ENCODE measurements around the gene RGS9. TPM values are rescaled to one million over a fixed set of nuclear protein-coding genes. Genes with fewer than 3 reads are reported as not detected.

The RGS9 gene
- total RNA-seq, 2 experiments from 2014 or later: 13.7 to 26.4 TPM

DNA sequence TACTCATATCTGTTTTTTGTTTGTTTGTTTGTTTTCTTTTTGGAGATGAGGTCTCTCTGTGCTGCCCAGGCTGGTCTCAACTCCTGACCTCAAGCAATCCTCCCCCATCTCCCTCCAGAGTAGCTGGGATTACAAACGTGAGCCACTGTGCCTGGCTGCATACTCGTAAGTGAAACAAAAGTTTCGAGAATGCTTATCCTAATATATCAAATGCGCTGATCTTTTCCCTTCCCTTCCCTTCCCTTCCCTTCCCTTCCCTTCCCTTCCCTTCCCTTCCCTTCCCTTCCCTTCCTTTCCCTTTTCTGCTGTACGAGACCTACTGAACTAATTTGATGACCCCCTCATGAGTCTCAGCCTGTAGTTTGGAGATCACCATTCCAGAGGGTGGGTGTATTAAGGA, 122.1 kb downstream of the RGS9 start:
- Histone ChIP-seq H3K4me1 (ENCODE audit: insufficient read depth, low read length, poor library complexity, severe bottlenecking) (no peaks in the 10 kb centered on the region), H3K27ac (ENCODE audit: low read depth, low read length, poor library complexity, severe bottlenecking) (no peak overlapping the region), H3K36me3 (ENCODE audit: insufficient read depth, low read length) (no peaks in the 10 kb centered on the region)

DNA sequence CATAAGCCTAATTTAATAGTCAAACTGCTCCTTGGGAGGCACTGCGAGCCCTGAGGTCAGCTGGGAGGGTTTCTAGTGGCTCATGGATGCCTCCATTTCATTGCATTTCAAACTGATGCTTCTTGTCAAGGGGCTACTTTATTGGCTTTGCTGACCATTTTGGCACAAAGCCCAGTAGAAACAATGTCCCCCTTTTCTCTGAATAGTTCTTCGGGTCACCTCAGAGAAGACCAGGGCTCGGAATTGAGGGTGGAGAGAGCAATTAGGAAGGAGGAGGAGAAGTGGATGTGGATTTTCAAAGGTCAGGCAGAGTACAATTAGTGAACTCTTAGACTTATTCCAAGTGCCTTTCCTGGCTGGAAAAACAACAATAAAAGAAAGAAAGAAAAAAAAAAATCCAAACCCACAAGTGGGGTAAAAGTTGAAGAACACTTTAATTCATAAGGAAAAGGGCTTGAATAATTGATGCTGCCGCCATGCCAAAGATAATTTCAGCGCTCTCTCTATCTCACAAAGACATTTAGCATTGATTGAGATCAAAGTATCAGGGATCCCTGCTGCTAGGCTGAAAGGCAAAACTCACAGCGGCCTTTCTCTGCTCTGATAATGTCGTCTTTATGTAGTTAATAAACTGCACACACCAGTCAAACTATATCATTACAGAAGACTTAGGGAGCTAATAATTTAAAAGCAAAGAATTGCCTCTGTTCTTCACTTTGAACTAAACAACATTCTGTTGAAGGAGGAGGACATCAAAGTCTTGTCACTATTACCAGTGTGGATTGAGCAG, 122.7 kb downstream of the RGS9 start:
- H3K9me2 ChIP-seq (ENCODE audit: insufficient read depth, low read length): no peaks in the 10 kb centered on the region
- H3K4me2 ChIP-seq (ENCODE audit: low read length): no peak overlapping the region
- H4K20me1 ChIP-seq (ENCODE audit: insufficient read depth, low read length): no peaks in the 10 kb centered on the region
- H3K4me3 ChIP-seq (ENCODE audit: low read depth, low read length, poor library complexity, severe bottlenecking): no peak overlapping the region
- H3K36me3 ChIP-seq (ENCODE audit: insufficient read depth, low read length): no peaks in the 10 kb centered on the region
- no peak overlapping the region for H2AFZ ChIP-seq (ENCODE audit: low read length)
- H3K4me1 ChIP-seq (ENCODE audit: insufficient read depth, low read length, poor library complexity, severe bottlenecking): no peaks in the 10 kb centered on the region
- no TSS peak for BruUV-seq (replicated peaks)
- intact Hi-C loops (cut with micrococcal nuclease; ENCODE audit: unreplicated experiment): no loop called here
- TF ChIP-seq, protein P1, sequence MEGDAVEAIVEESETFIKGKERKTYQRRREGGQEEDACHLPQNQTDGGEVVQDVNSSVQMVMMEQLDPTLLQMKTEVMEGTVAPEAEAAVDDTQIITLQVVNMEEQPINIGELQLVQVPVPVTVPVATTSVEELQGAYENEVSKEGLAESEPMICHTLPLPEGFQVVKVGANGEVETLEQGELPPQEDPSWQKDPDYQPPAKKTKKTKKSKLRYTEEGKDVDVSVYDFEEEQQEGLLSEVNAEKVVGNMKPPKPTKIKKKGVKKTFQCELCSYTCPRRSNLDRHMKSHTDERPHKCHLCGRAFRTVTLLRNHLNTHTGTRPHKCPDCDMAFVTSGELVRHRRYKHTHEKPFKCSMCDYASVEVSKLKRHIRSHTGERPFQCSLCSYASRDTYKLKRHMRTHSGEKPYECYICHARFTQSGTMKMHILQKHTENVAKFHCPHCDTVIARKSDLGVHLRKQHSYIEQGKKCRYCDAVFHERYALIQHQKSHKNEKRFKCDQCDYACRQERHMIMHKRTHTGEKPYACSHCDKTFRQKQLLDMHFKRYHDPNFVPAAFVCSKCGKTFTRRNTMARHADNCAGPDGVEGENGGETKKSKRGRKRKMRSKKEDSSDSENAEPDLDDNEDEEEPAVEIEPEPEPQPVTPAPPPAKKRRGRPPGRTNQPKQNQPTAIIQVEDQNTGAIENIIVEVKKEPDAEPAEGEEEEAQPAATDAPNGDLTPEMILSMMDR (conservative IDR thresholded peaks at IDR 0.05; ENCODE audit: low read length): no peak
- TF ChIP-seq EZH2phosphoT487 (IDR thresholded peaks at IDR 0.05; ENCODE audit: borderline replicate concordance, low read depth, low read length): no peak
- no peak overlapping the region for H3K27ac ChIP-seq (ENCODE audit: low read depth, low read length, poor library complexity, severe bottlenecking)
- no peak for DNase-seq (ENCODE audit: low spot score)
- no peaks in the 10 kb centered on the region for H3K9me3 ChIP-seq (ENCODE audit: low read length)
- ChIA-PET POLR2A (no interaction called here), CTCF (ENCODE audit: unreplicated experiment) (no interaction called here)
- H3K79me2 ChIP-seq (ENCODE audit: insufficient read depth, low read depth, low read length): no peaks in the 10 kb centered on the region

More for the DNA sequence above, 122.1 kb downstream of the RGS9 start:
- no peak overlapping the region for H2AFZ ChIP-seq (ENCODE audit: low read length)
- intact Hi-C loops (cut with micrococcal nuclease; ENCODE audit: unreplicated experiment): no loop called here
- no peaks in the 10 kb centered on the region for H3K9me2 ChIP-seq (ENCODE audit: insufficient read depth, low read length)
- BruUV-seq (replicated peaks): no TSS peak
- ChIA-PET CTCF (ENCODE audit: unreplicated experiment) (no interaction called here), POLR2A (no interaction called here)
- no peaks in the 10 kb centered on the region for H3K9me3 ChIP-seq (ENCODE audit: low read length)
- DNase-seq (ENCODE audit: low spot score): no peak
- no peaks in the 10 kb centered on the region for H4K20me1 ChIP-seq (ENCODE audit: insufficient read depth, low read length)
- no peak overlapping the region for H3K4me2 ChIP-seq (ENCODE audit: low read length)
- H3K4me3 ChIP-seq (ENCODE audit: low read depth, low read length, poor library complexity, severe bottlenecking): no peak overlapping the region
- TF ChIP-seq, protein P1 (conservative IDR thresholded peaks at IDR 0.05; ENCODE audit: low read length): no peak
- TF ChIP-seq EZH2phosphoT487 (IDR thresholded peaks at IDR 0.05; ENCODE audit: borderline replicate concordance, low read depth, low read length): no peak
- H3K79me2 ChIP-seq (ENCODE audit: insufficient read depth, low read depth, low read length): no peaks in the 10 kb centered on the region

DNA sequence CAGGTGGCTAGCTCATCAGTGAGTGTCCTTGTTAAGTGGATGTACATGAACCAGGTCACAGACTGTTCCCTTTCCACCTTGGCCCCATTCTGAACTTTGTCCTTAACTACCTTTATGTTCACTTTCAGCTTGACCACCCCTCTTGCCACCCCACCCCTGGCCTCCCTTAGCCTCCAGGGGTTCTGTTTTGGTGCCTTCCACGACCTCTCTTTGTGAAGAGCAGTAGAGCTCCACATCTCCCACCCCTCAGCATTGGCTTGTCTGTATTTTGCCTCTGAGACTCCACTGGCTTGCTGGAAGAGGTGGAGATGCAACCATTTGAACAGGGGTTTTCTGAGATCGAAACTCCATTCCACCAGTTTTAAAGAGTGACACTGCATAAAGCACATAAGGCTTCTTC, 123.5 kb downstream of the RGS9 start:
- intact Hi-C loops (cut with micrococcal nuclease; ENCODE audit: unreplicated experiment): no loop called here
- Histone ChIP-seq H3K36me3 (ENCODE audit: insufficient read depth, low read length) (no peaks in the 10 kb centered on the region), H3K4me1 (ENCODE audit: insufficient read depth, low read length, poor library complexity, severe bottlenecking) (no peaks in the 10 kb centered on the region), H4K20me1 (ENCODE audit: insufficient read depth, low read length) (no peaks in the 10 kb centered on the region), H3K4me2 (ENCODE audit: low read length) (no peak overlapping the region), H2AFZ (ENCODE audit: low read length) (no peak overlapping the region), H3K9me2 (ENCODE audit: insufficient read depth, low read length) (no peaks in the 10 kb centered on the region), H3K79me2 (ENCODE audit: insufficient read depth, low read depth, low read length) (no peaks in the 10 kb centered on the region), H3K9me3 (ENCODE audit: low read length) (no peaks in the 10 kb centered on the region), H3K27ac (ENCODE audit: low read depth, low read length, poor library complexity, severe bottlenecking) (no peak overlapping the region), H3K4me3 (ENCODE audit: low read depth, low read length, poor library complexity, severe bottlenecking) (no peak overlapping the region)
- no peak for DNase-seq (ENCODE audit: low spot score)
- ChIA-PET POLR2A (no interaction called here), CTCF (ENCODE audit: unreplicated experiment) (no interaction called here)
- no TSS peak for BruUV-seq (replicated peaks)
- TF ChIP-seq, protein P1 (conservative IDR thresholded peaks at IDR 0.05; ENCODE audit: low read length): no peak
- TF ChIP-seq EZH2phosphoT487 (IDR thresholded peaks at IDR 0.05; ENCODE audit: borderline replicate concordance, low read depth, low read length): no peak

Measured in OCI-LY7 (cell line).